A549 (cell line): ENCODE measurements around the gene MMP15. TPM values are rescaled to one million over a fixed set of nuclear protein-coding genes. Genes with fewer than 3 reads are reported as not detected.

Experiments
- ATAC-seq, 2 experiments: fragments of 200-7000 bp in 1 of 2; fragments of >200 bp in 1 of 2; cut with Nextera tagmentation in 1 of 2; cut with Tn5 transposase in 1 of 2; 3 replicates each; pipeline versions ENCODE4 v1.8.0 to v1.9.1; 2018 to 2020; ENCODE audit warnings: mild to moderate bottlenecking in 1 of 2, moderate library complexity in 1 of 2
- CTCF ChIA-PET: fragments of 300-600 bp; sonication (Branson Sonifier 250); formaldehyde crosslinking; extraction: SDS; loops from one replicate; lab custom pipeline; 2021; ENCODE audit warnings: antibody characterized with exemption, inconsistent platforms; lab: Yijun Ruan, JAX
- POLR2A ChIA-PET: fragments of 350-600 bp; formaldehyde crosslinking; extraction: SDS; loops from one replicate; lab custom pipeline; 2021; ENCODE audit warnings: antibody characterized with exemption, inconsistent platforms; lab: Yijun Ruan, JAX
- DNase-seq, 2 experiments: peaks; one replicate each; pipeline versions ENCODE4 v3.0.0 to v3.0.0-alpha.2; 2011 to 2016; ENCODE audit warnings: low read depth in 1 of 2, low spot score in 1 of 2
- FAIRE-seq: peaks from 2 replicates; lab custom pipeline; 2011; peaks lifted over from hg19 to GRCh38; lab: Jason Lieb, UNC
- H3K27ac ChIP-seq, 2 experiments: fragments of >200 bp; sonication (Bioruptor Twin); formaldehyde crosslinking; 3 replicates each; pipeline ENCODE4 v1.5.1; 2016 to 2017
- H3K4me1 ChIP-seq: fragments of >200 bp; sonication (Bioruptor Twin); formaldehyde crosslinking; 3 replicates; pipeline ENCODE4 v1.6.1; 2016
- H3K4me2 ChIP-seq: fragments of >200 bp; sonication (Bioruptor Twin); formaldehyde crosslinking; 3 replicates; pipeline ENCODE4 v1.6.1; 2016
- H3K4me3 ChIP-seq: fragments of >200 bp; sonication (Bioruptor Twin); formaldehyde crosslinking; 3 replicates; pipeline ENCODE4 v1.5.1; 2016
- H3K9me3 ChIP-seq: fragments of >200 bp; sonication (Bioruptor Twin); formaldehyde crosslinking; 3 replicates; pipeline ENCODE4 v1.6.1; 2016
- ATOH8 ChIP-seq: fragments of 250-450 bp; sonication (Bioruptor Pico); IDR thresholded peaks from 2 replicates; pipeline ENCODE4 v1.5.0; 2020; ENCODE audit warnings: low read depth, mild to moderate bottlenecking, moderate library complexity
- BCL3 ChIP-seq: fragments of >200 bp; sonication (Bioruptor Twin); formaldehyde crosslinking; IDR thresholded peaks from 3 replicates; pipeline ENCODE4 v1.6.1; 2016
- BHLHE40 ChIP-seq: IDR thresholded peaks from 2 replicates; pipeline ENCODE4 v1.6.1; 2012; ENCODE audit warnings: low read depth, low read length, inconsistent platforms
- CBX2 ChIP-seq: fragments of 200-600 bp; sonication (generic); IDR thresholded peaks from 2 replicates; pipeline ENCODE4 v1.6.1; 2016; ENCODE audit warnings: low read depth, mild to moderate bottlenecking, borderline replicate concordance
- CBX8 ChIP-seq: fragments of 200-600 bp; sonication (generic); IDR thresholded peaks from 2 replicates; pipeline ENCODE4 v1.6.1; 2016
- CEBPB ChIP-seq, 2 experiments: fragments of >200 bp in 1 of 2; sonication (Bioruptor Twin) in 1 of 2; formaldehyde crosslinking in 1 of 2; IDR thresholded peaks; 2 replicates each; pipeline ENCODE4 v1.6.1; 2012 to 2016
- E2F6 ChIP-seq: IDR thresholded peaks from 2 replicates; pipeline ENCODE4 v1.6.1; 2012; ENCODE audit warnings: low read depth, borderline replicate concordance
- EHF ChIP-seq: fragments of 250-450 bp; sonication (Bioruptor Pico); IDR thresholded peaks from 2 replicates; pipeline ENCODE4 v1.5.0; 2020; ENCODE audit warnings: mild to moderate bottlenecking
- EHMT2 ChIP-seq: fragments of 200-600 bp; sonication (generic); IDR thresholded peaks from 2 replicates; pipeline ENCODE4 v1.6.1; 2016; ENCODE audit warnings: antibody characterized with exemption, low read depth, mild to moderate bottlenecking, moderate library complexity
- ELK1 ChIP-seq: fragments of 150-350 bp; IDR thresholded peaks from 2 replicates; pipeline ENCODE4 v1.6.1; 2014; ENCODE audit warnings: low read depth, mild to moderate bottlenecking, low read length
- ESRRA ChIP-seq: fragments of 150-350 bp; IDR thresholded peaks from 2 replicates; pipeline ENCODE4 v1.6.1; 2014; ENCODE audit warnings: mild to moderate bottlenecking, low read length, borderline replicate concordance
- FOSL2 ChIP-seq, 2 experiments: fragments of 450-650 bp in 1 of 2; fragments of >200 bp in 1 of 2; sonication (Bioruptor Twin) in 1 of 2; formaldehyde crosslinking; IDR thresholded peaks; 2 replicates each; pipeline versions ENCODE4 v1.5.0 to v1.6.1; 2016 to 2020; ENCODE audit warnings: mild to moderate bottlenecking in 1 of 2, moderate library complexity in 1 of 2
- FOXS1 ChIP-seq: fragments of 250-450 bp; sonication (Bioruptor Pico); IDR thresholded peaks from 2 replicates; pipeline ENCODE4 v1.5.0; 2020; ENCODE audit warnings: mild to moderate bottlenecking, moderate library complexity
- GATA3 ChIP-seq: IDR thresholded peaks from 2 replicates; pipeline ENCODE4 v1.6.1; 2012; ENCODE audit warnings: borderline replicate concordance
- HEYL ChIP-seq: fragments of 250-450 bp; sonication (Bioruptor Pico); IDR thresholded peaks from 2 replicates; pipeline ENCODE4 v1.8.0; 2021; ENCODE audit warnings: mild to moderate bottlenecking, moderate library complexity
- HMGXB4 ChIP-seq: fragments of 250-450 bp; sonication (Bioruptor Pico); IDR thresholded peaks from 2 replicates; pipeline ENCODE4 v1.5.0; 2021; ENCODE audit warnings: mild to moderate bottlenecking, moderate library complexity, borderline replicate concordance
- KDM5A ChIP-seq: fragments of 200-600 bp; sonication (generic); IDR thresholded peaks from 2 replicates; pipeline ENCODE4 v1.6.1; 2016; ENCODE audit warnings: antibody characterized with exemption, mild to moderate bottlenecking
- MAX ChIP-seq: IDR thresholded peaks from 2 replicates; pipeline ENCODE4 v1.6.1; 2012
- PHF8 ChIP-seq: fragments of 200-600 bp; sonication (generic); IDR thresholded peaks from 2 replicates; pipeline ENCODE4 v1.6.1; 2016; ENCODE audit warnings: low read depth, mild to moderate bottlenecking, antibody characterized with exemption, moderate library complexity, borderline replicate concordance
- POLR2AphosphoS2 ChIP-seq: conservative IDR thresholded peaks from 2 replicates; pipeline ENCODE4 v1.6.1; 2012; ENCODE audit warnings: low read length, improper control_type of control experiment, inconsistent platforms
- RNF2 ChIP-seq: fragments of 200-600 bp; sonication (generic); IDR thresholded peaks from 2 replicates; pipeline ENCODE4 v1.6.1; 2016; ENCODE audit warnings: low read depth, mild to moderate bottlenecking, antibody characterized with exemption, moderate library complexity, borderline replicate concordance
- SREBF2 ChIP-seq: fragments of 450-650 bp; IDR thresholded peaks from 2 replicates; pipeline ENCODE4 v1.6.1; 2014; ENCODE audit warnings: mild to moderate bottlenecking, moderate library complexity
- TFCP2L1 ChIP-seq: fragments of 250-450 bp; sonication (Bioruptor Pico); IDR thresholded peaks from 2 replicates; pipeline ENCODE4 v1.5.0; 2021; ENCODE audit warnings: mild to moderate bottlenecking
- TP53 ChIP-seq: fragments of 250-450 bp; sonication (Bioruptor Pico); IDR thresholded peaks from 2 replicates; pipeline ENCODE4 v1.5.0; 2021; ENCODE audit warnings: mild to moderate bottlenecking, moderate library complexity
- ZNF302 ChIP-seq: fragments of 250-450 bp; sonication (Bioruptor Pico); IDR thresholded peaks from 2 replicates; pipeline ENCODE4 v1.9.0; 2021; ENCODE audit warnings: inconsistent platforms, mild to moderate bottlenecking, moderate library complexity
- ZSCAN20 ChIP-seq: fragments of 250-450 bp; sonication (Bioruptor Pico); IDR thresholded peaks from 2 replicates; pipeline ENCODE4 v1.8.0; 2022; ENCODE audit warnings: mild to moderate bottlenecking, moderate library complexity
- WGBS: methylation state at CpG from one replicate; pipeline ENCODE4 v1.1.6; 2017; ENCODE audit errors: missing lambda C conversion rate; 5-methylcytosine and 5-hydroxymethylcytosine counted together
- polyA plus RNA-seq, 4 experiments: library from polyadenylated mRNA; depleted of rRNA in 3 of 4; stranded (reverse); fragments of >200 nt; fragmentation: RNase III in 1 of 4; extraction: RNeasy Plus Mini Kit Qiagen cat#74134 plus additional on column Dnase treatment in 1 of 4; gene quantifications; 2 replicates in 3 of 4; 3 replicates in 1 of 4; pipeline ENCODE4 v1.2.3, GENCODE V29; 2011 to 2017

Gene MMP15
- polyA plus RNA-seq, 2 of the 4 experiments (the other 2 are of a cell fraction): 4.3 to 11.2 TPM

- peaks cover 8% of the 10 kb centered on the region for H3K4me1 ChIP-seq
- 83% methylated on average over 7 of the region's 7 CpGs for WGBS
- no peak overlapping the region for H3K27ac ChIP-seq
- TF ChIP-seq RNF2: no peak
- no peak for TF ChIP-seq CBX8
- no peak for TF ChIP-seq GATA3
- TF ChIP-seq ZNF302 (CRISPR knock-in tag): no peak
- TF ChIP-seq TFCP2L1 (CRISPR knock-in tag): no peak
- TF ChIP-seq BHLHE40: no peak
- TF ChIP-seq CBX2: no peak
- TF ChIP-seq POLR2AphosphoS2: no peak
- FAIRE-seq: no peak
- ChIA-PET CTCF (interaction anchor here (1.1 to 5.8 kb wide), 3 partner anchors 16 to 82 kb away, joined by 3 to 31 read pairs (median 3); no protein-coding TSS in a partner anchor), POLR2A (no interaction called here)
- no peak for DNase-seq
- H3K4me3 ChIP-seq: no peak overlapping the region
- ATAC-seq: no peak
- no peak overlapping the region for H3K4me2 ChIP-seq
- no peaks in the 10 kb centered on the region for H3K9me3 ChIP-seq
These were observed 43.9 kb upstream of the MMP15 start for GRCh38 chr16:57981636-57982035.

GRCh38 chr16:57982385-57982784 is 43.2 kb upstream of the MMP15 start:
- Histone ChIP-seq H3K9me3 (no peaks in the 10 kb centered on the region), H3K4me1 (peaks cover 8% of the 10 kb centered on the region), H3K27ac (no peak overlapping the region), H3K4me2 (no peak overlapping the region), H3K4me3 (no peak overlapping the region)
- FAIRE-seq: no peak
- POLR2A ChIA-PET: no interaction called here
- TF ChIP-seq PHF8 (no peak), TP53 (CRISPR knock-in tag) (no peak), HEYL (CRISPR knock-in tag) (no peak), ELK1 (no peak), BCL3 (no peak), HMGXB4 (CRISPR knock-in tag) (no peak), CEBPB (IDR thresholded peaks at IDR 0.05) (no peak), TFCP2L1 (CRISPR knock-in tag) (no peak), ZSCAN20 (no peak)
- ATAC-seq: no peak
- 87% methylated on average over 5 of the region's 5 CpGs for WGBS
- DNase-seq: no peak
- CTCF ChIA-PET: interaction anchor here (1.1 to 5.8 kb wide), 3 partner anchors 16 to 83 kb away, joined by 3 to 31 read pairs (median 3); no protein-coding TSS in a partner anchor

- 64% methylated on average over 13 of the region's 64 CpGs for WGBS
- ChIA-PET POLR2A (no interaction called here), CTCF (interaction anchor here (0.9 to 1.3 kb wide), 4 partner anchors 8 to 384 kb away, joined by 3 to 4 read pairs (median 3); a partner anchor contains a TSS)
- peak overlapping the region; percentile 71 to 86 for H3K27ac ChIP-seq
- ATAC-seq (peak; percentile 73 to 93), DNase-seq (peak; percentile 69 to 87), FAIRE-seq (no peak)
- H3K4me3 ChIP-seq: peak overlapping the region; percentile 54
- peak overlapping the region; percentile 96 for H3K4me2 ChIP-seq
- H3K4me1 ChIP-seq: peaks cover 12% of the 10 kb centered on the region
- H3K9me3 ChIP-seq: no peaks in the 10 kb centered on the region
- TF ChIP-seq FOXS1 (CRISPR knock-in tag) (no peak), ATOH8 (CRISPR knock-in tag) (peak; percentile 57; the same call in 1 of the 2 replicates), CEBPB (IDR thresholded peaks at IDR 0.05) (no peak), CBX2 (no peak), MAX (peak; percentile 83), CBX8 (no peak), SREBF2 (no peak), EHMT2 (no peak), E2F6 (peak; percentile 64), ESRRA (no peak), FOSL2 (IDR thresholded peaks at IDR 0.05) (no peak), FOSL2 (CRISPR knock-in tag; IDR thresholded peaks at IDR 0.05) (no peak), TP53 (CRISPR knock-in tag) (no peak), EHF (CRISPR knock-in tag) (peak; percentile 10; the same call in 1 of the 2 replicates), BHLHE40 (no peak), KDM5A (no peak)
These were observed 40.9 kb upstream of the MMP15 start for GRCh38 chr16:57984443-57985203.
